ENCODE data around the gene TMEM82.

DNA sequence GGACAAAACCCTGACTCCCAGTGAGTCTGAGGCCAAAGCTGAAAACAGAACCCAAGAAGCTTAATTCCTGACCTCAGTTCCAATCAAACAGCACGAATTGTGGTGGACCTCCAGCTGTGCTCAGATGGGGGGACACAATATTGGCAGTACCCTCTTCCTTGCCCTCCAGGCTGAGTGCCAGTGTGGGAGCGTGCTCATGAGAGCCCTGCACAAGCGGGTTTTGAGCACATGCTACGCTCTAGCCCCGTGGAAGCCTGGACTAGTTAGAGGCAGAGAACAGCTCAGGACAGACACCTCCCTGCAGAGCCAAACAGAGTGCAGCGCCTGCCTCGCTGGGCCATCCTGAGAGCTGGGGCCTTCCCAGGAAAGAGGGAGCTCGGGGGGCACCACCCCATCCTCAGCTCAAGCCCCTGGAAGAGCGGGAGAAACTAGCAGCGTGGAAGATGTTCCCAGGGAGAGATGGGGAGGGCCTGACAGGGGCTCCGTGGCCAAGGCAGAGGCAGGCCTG, 9.0 kb upstream of the TMEM82 start:
- TF ChIP-seq, protein P1, sequence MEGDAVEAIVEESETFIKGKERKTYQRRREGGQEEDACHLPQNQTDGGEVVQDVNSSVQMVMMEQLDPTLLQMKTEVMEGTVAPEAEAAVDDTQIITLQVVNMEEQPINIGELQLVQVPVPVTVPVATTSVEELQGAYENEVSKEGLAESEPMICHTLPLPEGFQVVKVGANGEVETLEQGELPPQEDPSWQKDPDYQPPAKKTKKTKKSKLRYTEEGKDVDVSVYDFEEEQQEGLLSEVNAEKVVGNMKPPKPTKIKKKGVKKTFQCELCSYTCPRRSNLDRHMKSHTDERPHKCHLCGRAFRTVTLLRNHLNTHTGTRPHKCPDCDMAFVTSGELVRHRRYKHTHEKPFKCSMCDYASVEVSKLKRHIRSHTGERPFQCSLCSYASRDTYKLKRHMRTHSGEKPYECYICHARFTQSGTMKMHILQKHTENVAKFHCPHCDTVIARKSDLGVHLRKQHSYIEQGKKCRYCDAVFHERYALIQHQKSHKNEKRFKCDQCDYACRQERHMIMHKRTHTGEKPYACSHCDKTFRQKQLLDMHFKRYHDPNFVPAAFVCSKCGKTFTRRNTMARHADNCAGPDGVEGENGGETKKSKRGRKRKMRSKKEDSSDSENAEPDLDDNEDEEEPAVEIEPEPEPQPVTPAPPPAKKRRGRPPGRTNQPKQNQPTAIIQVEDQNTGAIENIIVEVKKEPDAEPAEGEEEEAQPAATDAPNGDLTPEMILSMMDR (IDR thresholded peaks at IDR 0.05) = no peak
- TF ChIP-seq POLR2A (IDR thresholded peaks at IDR 0.05) (no peak), POLR2AphosphoS5 (IDR thresholded peaks at IDR 0.05) (no peak)
